ENCODE results near the gene JAG2.

The JAG2 gene

DNA sequence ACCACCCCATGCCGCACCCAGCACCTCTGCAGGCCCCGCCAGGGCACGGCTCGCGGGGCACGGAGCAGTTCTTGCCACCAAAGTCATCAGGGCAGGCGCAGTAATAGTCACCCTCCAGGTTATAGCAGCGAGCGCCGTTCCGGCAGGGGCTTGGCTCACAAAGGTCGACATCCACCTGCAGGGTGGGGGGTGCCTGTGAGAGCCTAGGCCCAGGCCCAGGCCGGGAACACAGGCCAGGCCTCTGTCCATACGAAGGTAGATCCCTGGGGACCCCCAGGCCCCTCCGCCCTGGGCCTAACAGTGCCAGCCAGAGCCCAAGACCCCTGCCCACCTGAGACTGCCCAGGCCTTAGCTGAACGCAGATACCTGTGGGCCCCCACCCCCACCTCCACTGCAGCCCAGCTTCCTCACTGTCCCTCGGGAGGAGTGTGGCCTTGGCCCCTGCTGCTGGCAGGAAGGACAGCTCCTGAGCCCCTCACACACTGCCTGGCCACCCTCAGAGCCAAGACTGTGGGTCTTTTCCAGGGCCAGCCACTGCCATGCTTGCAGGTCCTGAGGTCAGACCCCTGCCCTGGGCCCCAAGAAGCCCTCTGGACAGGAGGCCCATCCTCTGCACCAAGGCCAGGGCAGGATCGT is 19.3 kb downstream of the JAG2 start:
- no peak for DNase-seq

DNA sequence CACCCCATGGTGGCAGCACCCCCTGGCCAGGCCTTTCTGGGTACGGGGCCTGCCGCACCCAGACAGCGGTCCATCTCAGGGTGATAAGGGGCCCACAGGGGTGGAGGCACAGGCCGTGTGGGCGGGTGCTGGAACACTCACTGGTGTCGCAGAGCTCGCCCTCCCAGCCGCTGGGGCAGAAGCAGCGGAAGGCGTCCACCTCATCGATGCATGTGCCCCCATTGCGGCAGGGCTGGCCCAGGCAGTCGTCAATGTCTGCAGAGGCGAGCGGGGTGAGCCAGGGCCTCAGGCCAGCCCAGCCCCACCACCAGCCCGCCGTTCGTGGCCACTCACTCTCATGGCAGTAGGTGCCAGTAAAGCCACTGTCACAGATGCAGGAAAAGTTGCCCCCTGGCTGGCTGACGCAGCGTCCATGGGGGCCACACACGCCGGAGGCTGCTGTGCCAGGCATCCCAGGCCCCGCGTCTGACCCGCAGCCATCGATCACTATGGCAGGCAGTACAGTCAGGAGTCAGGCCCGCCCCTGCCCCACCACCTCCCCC is 19.9 kb downstream of the JAG2 start:
- DNase-seq: no peak

GRCh38 chr14:105147671-105148603 is 20.6 kb downstream of the JAG2 start:
- DNase-seq: no peak

DNA sequence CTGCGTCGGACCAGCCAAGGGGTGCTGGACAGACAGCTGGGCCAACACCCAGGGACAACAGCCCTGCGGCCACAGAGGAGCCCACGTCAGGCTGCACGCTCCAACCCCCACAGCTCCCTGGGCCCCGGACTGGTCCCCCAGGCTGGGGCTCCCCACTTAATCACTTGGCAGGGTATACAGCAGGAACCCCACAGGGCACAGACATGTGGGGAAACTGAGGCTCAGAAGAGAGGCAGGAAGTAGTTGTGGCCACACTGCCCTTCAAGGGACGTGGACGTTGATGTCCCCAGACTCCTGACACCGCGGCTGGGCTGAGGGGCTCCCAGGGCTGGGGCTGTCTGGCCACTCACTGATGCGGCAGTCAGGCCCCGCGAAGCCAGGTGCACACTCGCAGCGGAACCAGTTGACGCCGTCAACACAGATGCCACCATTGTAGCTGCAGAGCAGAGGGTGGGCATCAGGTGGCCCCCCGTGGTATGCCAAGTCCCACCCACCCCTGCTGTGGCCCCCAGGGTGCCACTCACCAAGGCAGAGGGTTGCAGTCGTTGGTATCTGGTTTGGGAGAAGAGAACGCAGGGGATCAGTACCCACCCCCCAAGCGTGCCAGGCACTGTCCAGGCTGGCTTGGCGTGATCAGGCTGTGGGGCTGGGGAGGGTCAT is 21.5 kb downstream of the JAG2 start:
- DNase-seq: no peak

DNA sequence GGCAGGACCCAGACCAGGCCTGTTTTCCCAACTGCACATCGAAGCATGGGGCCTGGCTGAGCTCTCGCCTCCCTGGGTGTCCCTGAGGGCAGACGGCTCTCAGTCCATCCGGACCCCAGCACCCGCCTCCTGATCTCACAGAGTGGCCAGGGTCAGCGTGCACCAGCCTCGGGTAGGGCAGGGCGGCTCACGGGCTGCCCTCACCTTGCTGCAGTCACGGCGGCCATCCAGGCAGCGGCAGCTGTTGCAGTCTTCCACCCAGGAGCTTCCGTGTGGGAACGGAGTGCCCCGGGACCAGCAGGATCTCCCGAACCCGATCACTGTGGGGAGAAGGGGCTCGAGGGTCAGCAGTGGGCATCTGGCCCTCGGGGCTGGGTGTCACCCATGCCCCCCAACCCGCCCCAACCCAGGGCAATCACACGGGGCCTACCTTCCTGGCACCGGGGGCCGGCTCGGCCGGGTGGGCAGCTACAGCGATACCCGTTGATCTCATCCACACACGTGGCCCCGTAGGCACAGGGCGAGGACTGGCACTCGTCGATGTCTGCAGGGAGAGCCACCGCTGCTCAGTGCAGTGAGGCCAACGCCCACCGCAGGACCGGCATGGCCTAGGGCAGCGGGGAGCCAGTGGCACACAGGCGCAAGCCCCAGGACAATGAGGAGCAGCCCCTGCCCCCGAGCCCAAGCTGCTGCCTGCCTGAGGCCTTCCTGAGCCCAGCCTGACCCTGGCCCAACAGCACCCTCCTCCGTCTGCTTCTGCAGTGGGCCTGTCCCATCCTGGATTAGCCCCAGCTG is 22.2 kb downstream of the JAG2 start:
- DNase-seq: no peak

GRCh38 chr14:105145381-105146180 is 23.0 kb downstream of the JAG2 start:
- DNase-seq: no peak

GRCh38 chr14:105144666-105145380 is 23.8 kb downstream of the JAG2 start:
- no peak for DNase-seq

GRCh38 chr14:105144026-105144665 is 24.4 kb downstream of the JAG2 start:
- DNase-seq: no peak

- no peak for DNase-seq
Measured at GRCh38 chr14:105143451-105144025, 25.0 kb downstream of the JAG2 start.

- DNase-seq: no peak
Measured at GRCh38 chr14:105142651-105143450, 25.7 kb downstream of the JAG2 start.

DNA sequence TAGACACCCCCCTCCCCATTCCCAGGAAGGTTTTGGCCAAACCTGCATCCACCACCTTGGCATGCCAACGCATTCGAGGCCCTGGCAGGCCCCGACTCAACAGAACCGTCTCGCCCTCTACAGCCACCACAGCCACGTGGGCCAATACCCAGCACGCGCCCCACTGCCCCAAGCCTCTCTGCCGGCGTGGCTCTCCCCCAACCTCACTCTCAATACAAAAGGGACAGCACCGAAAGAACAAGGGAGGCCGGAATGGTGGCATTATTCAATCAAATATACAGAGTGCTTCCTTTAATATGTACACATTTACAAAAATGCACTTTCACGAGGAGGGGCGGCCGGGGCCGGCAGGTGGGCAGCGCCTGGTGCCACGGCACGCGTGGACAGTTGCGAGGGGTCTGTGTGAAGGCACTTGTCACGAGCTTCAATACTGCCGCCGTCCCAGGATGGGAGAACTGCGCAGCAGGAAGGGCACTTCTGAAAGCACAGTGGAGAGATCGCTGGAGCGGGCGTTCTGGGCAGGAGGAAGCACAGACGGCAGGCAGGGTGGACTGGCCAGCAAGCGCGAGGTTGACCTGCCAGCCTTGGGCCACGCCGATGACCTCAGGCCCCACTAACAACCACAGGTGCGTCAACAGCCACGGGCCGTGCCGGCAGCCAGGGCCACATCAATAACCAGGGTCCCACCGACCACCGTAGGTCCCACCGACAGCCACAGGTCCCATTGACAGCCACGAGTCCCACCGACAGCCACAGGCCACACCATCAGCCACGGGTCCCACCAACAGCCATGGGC is 26.9 kb downstream of the JAG2 start:
- DNase-seq: no peak

DNA sequence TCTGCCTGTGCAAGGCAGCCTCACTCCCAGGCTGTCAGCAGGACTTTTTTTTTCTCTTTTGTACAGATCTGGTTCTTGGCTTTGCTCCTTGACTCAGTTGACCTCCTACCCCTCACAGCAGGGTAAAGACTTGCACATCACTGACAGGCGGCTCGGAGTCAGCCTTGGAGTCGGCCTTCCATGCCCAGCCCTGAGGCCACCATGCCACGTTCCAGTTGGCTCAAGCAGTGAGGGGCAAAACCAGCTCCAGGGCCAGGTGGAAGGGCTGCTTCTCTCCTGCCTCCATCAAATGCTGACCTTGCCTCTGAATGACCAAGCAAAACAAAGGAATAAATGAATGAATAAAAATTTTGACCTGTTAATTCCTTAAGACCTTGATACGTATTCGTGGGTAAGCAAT is 27.6 kb downstream of the JAG2 start:
- no peak for DNase-seq

- no peak for DNase-seq
Measured at GRCh38 chr14:105140581-105140980, 28.0 kb downstream of the JAG2 start.

GRCh38 chr14:105139831-105140239 is 28.7 kb downstream of the JAG2 start:
- no peak for DNase-seq

- DNase-seq: no peak
Measured at GRCh38 chr14:105139212-105139825, 29.3 kb downstream of the JAG2 start.

GRCh38 chr14:105138551-105139111 is 29.9 kb downstream of the JAG2 start:
- no peak for DNase-seq

DNA sequence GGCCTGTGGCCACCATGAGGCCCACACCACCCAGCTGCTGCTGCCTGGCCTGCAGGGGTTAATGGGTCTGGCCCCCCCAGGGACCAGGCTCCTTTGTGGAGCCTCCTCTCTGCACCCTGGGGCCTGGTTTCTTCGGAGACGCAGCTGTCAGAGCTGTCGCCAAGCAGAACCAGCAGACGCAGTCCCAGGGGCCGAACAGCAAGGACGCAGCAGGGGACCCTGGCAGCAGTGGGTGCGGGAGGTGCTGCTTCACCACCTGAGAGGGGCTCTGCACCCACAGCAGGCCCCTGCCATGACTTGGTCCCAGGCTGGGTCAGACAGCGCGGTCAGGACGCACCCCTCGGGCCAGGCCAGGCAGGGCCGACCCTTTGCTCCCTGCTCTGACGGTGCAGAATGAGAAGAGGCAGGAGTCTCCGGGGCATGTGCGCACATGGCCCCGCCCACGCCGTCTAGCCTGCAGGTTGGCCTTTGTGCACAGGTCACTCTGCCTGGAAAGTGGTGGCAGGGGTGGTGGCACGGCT is 30.5 kb downstream of the JAG2 start:
- no peak for DNase-seq

All from activated naive CD4-positive, alpha-beta T cell treated with Interleukin-2 at 50 U/mL for 16 hours (primary cell).